ENCODE data around the gene GAK. TPM values are rescaled to one million over a fixed set of nuclear protein-coding genes. Genes with fewer than 3 reads are reported as not detected.

The GAK gene
- total and polyA plus RNA-seq, 2 of the 13 experiments (the other 11 are each of a cell fraction or from before 2014, with no cell fraction given): 17.5 to 44.3 TPM

- TF ChIP-seq ZNF574 (CRISPR knock-in tag; IDR thresholded peaks at IDR 0.05) (peak; percentile 47; the same call in 1 of the 2 replicates), SRSF1 (optimal IDR thresholded peaks at IDR 0.05; ENCODE audit: low read depth, low read length) (no peak), ZNF580 (CRISPR knock-in tag; IDR thresholded peaks at IDR 0.05; ENCODE audit: borderline replicate concordance, low read depth) (no peak), UBTF (CRISPR knock-in tag; IDR thresholded peaks at IDR 0.05) (0 out of 2 replicates have a peak, but pooled peaks have one; percentile 19), FOXC1 (CRISPR knock-in tag; IDR thresholded peaks at IDR 0.05; ENCODE audit: borderline replicate concordance) (no peak), PBX3 (CRISPR knock-in tag; IDR thresholded peaks at IDR 0.05; ENCODE audit: borderline replicate concordance) (no peak), MEIS2 (CRISPR knock-in tag; IDR thresholded peaks at IDR 0.05) (no peak), KDM3A (CRISPR knock-in tag; IDR thresholded peaks at IDR 0.05; ENCODE audit: low read depth) (no peak), YEATS2 (CRISPR knock-in tag; IDR thresholded peaks at IDR 0.05; ENCODE audit: borderline replicate concordance) (no peak), ZNF609 (CRISPR knock-in tag; IDR thresholded peaks at IDR 0.05; ENCODE audit: borderline replicate concordance) (no peak), DZIP1 (CRISPR knock-in tag; IDR thresholded peaks at IDR 0.05) (0 out of 2 replicates have a peak, but pooled peaks have one; percentile 30)
Observed at GRCh38 chr4:828641-829271, 103.4 kb downstream of the GAK start (continued).
